GM21367 (cell line): ENCODE results near the gene KLKB1.
"Not testable (repeated sequence)": the region's sequence is repeated elsewhere in the genome, so short reads cannot be mapped to it uniquely, and the experiment has no call there.

Source experiments
- ATAC-seq: cut with Tn5 transposase; IDR thresholded peaks from one replicate; pipeline ENCODE4 v1.9.1; 2021; ENCODE audit not compliant: unreplicated experiment

Gene KLKB1

GRCh38 chr4:186264660-186265059 lies 37.4 kb downstream of the KLKB1 start:
- no peak for ATAC-seq

- not testable (repeated sequence) for ATAC-seq
These were observed 37.9 kb downstream of the KLKB1 start for GRCh38 chr4:186265250-186265649.

GRCh38 chr4:186265683-186266652 lies 38.7 kb downstream of the KLKB1 start, which contains the start of gene F11:
Gene F11, plus strand, starts transcription at chr4:186266189. Its CDS starts 948 bp downstream, at chr4:186267137.
- ATAC-seq: no peak

GRCh38 chr4:186266729-186267456 lies 39.6 kb downstream of the KLKB1 start:
- ATAC-seq: no peak

GRCh38 chr4:186271081-186271678 lies 43.9 kb downstream of the KLKB1 start:
- no peak for ATAC-seq

- no peak for ATAC-seq
These were observed 45.5 kb downstream of the KLKB1 start for GRCh38 chr4:186272699-186273391.

- ATAC-seq: not testable (repeated sequence)
These were observed 46.1 kb downstream of the KLKB1 start for GRCh38 chr4:186273392-186273789.

- ATAC-seq: no peak
These were observed 56.0 kb downstream of the KLKB1 start for GRCh38 chr4:186283311-186283710.

GRCh38 chr4:186285147-186285546 lies 57.8 kb downstream of the KLKB1 start:
- ATAC-seq: no peak

- no peak for ATAC-seq
These were observed 59.3 kb downstream of the KLKB1 start for GRCh38 chr4:186286581-186286980.

- ATAC-seq: no peak
These were observed 64.1 kb downstream of the KLKB1 start for GRCh38 chr4:186291256-186291890.

- ATAC-seq: no peak
These were observed 66.9 kb downstream of the KLKB1 start for GRCh38 chr4:186294160-186294559.

- ATAC-seq: no peak
These were observed 69.2 kb downstream of the KLKB1 start for GRCh38 chr4:186296481-186296880.

- no peak for ATAC-seq
These were observed 69.8 kb downstream of the KLKB1 start for GRCh38 chr4:186297013-186297645.

- no peak for ATAC-seq
These were observed 70.8 kb downstream of the KLKB1 start for GRCh38 chr4:186298031-186298647.

GRCh38 chr4:186299291-186299690 lies 72.0 kb downstream of the KLKB1 start:
- no peak for ATAC-seq

- no peak for ATAC-seq
These were observed 73.5 kb downstream of the KLKB1 start for GRCh38 chr4:186300659-186301390.

- ATAC-seq: no peak
These were observed 76.9 kb downstream of the KLKB1 start for GRCh38 chr4:186304216-186304615.
